ENCODE results near the gene LMO1.

- TF ChIP-seq CTCF (IDR thresholded peaks at IDR 0.05; ENCODE audit: insufficient read depth, low read length) (no peak), POLR2AphosphoS5 (IDR thresholded peaks at IDR 0.05; ENCODE audit: low read depth) (no peak)
Measured at GRCh38 chr11:8298801-8299786, 35.4 kb upstream of the LMO1 start.

Data from HL-60 (cell line).